ENCODE data around the gene ZNF195.
"Not testable (repeated sequence)": the region's sequence is repeated elsewhere in the genome, so short reads cannot be mapped to it uniquely, and the experiment has no call there.

ZNF195 gene

GRCh38 chr11:3338569-3339339 lies 40.2 kb downstream of the ZNF195 start:
- no peaks in the 10 kb centered on the region for H3K36me3 ChIP-seq (ENCODE audit: control insufficient read depth in 2 of 2, insufficient read depth in 2 of 2, low read length in 2 of 2)
- no peaks in the 10 kb centered on the region for H3K4me1 ChIP-seq (ENCODE audit: control insufficient read depth in 2 of 2, insufficient read depth in 2 of 2, low read length in 2 of 2)
- H3K9ac ChIP-seq (ENCODE audit: low read depth in 1 of 2, low read length in 2 of 2) = no peak overlapping the region
- no peak overlapping the region for H3K4me3 ChIP-seq (ENCODE audit: low read length in 2 of 2)
- no peaks in the 10 kb centered on the region for H3K9me3 ChIP-seq (ENCODE audit: control insufficient read depth in 2 of 2, low read length in 2 of 2)
- no peak overlapping the region for H3K27ac ChIP-seq (ENCODE audit: low read depth in 2 of 2, low read length in 2 of 2)
- H3K27me3 ChIP-seq (ENCODE audit: control insufficient read depth in 2 of 2, insufficient read depth in 2 of 2, low read length in 2 of 2) = peaks cover 0 to 11% of the 10 kb centered on the region in 2 donors

DNA sequence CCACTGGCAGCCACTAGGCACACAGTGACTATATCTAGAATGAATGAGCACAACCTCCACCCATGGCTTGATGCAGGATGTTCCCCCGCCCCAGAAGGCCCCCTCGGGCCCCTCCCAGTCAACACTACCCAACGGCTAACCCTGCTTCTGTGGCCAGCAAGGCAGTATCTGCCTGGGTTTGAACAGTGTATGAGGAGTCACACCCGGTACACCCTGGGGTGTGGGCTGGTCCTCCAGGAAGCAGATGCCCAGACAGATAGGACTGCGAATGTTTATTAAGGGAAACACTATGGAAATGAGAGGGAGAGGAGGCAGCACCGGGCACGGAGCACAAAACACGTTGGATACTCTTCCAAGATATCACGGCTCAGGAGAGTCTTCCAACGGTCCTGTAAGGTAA lies 42.5 kb downstream of the ZNF195 start:
- not testable (repeated sequence) for H3K27ac ChIP-seq (ENCODE audit: low read depth in 2 of 2, low read length in 2 of 2); H3K36me3 ChIP-seq (ENCODE audit: control insufficient read depth in 2 of 2, insufficient read depth in 2 of 2, low read length in 2 of 2); H3K9me3 ChIP-seq (ENCODE audit: control insufficient read depth in 2 of 2, low read length in 2 of 2); H3K27me3 ChIP-seq (ENCODE audit: control insufficient read depth in 2 of 2, insufficient read depth in 2 of 2, low read length in 2 of 2); H3K4me1 ChIP-seq (ENCODE audit: control insufficient read depth in 2 of 2, insufficient read depth in 2 of 2, low read length in 2 of 2); H3K4me3 ChIP-seq (ENCODE audit: low read length in 2 of 2); H3K9ac ChIP-seq (ENCODE audit: low read depth in 1 of 2, low read length in 2 of 2)

- not testable (repeated sequence) for H3K9me3 ChIP-seq (ENCODE audit: control insufficient read depth in 2 of 2, low read length in 2 of 2); H3K4me1 ChIP-seq (ENCODE audit: control insufficient read depth in 2 of 2, insufficient read depth in 2 of 2, low read length in 2 of 2); H3K27ac ChIP-seq (ENCODE audit: low read depth in 2 of 2, low read length in 2 of 2); H3K9ac ChIP-seq (ENCODE audit: low read depth in 1 of 2, low read length in 2 of 2); H3K36me3 ChIP-seq (ENCODE audit: control insufficient read depth in 2 of 2, insufficient read depth in 2 of 2, low read length in 2 of 2); H3K27me3 ChIP-seq (ENCODE audit: control insufficient read depth in 2 of 2, insufficient read depth in 2 of 2, low read length in 2 of 2); H3K4me3 ChIP-seq (ENCODE audit: low read length in 2 of 2)
Measured at GRCh38 chr11:3333157-3333556, 45.8 kb downstream of the ZNF195 start.

- not testable (repeated sequence) for H3K4me3 ChIP-seq (ENCODE audit: low read length in 2 of 2); H3K27ac ChIP-seq (ENCODE audit: low read depth in 2 of 2, low read length in 2 of 2); H3K36me3 ChIP-seq (ENCODE audit: control insufficient read depth in 2 of 2, insufficient read depth in 2 of 2, low read length in 2 of 2); H3K9me3 ChIP-seq (ENCODE audit: control insufficient read depth in 2 of 2, low read length in 2 of 2); H3K4me1 ChIP-seq (ENCODE audit: control insufficient read depth in 2 of 2, insufficient read depth in 2 of 2, low read length in 2 of 2); H3K27me3 ChIP-seq (ENCODE audit: control insufficient read depth in 2 of 2, insufficient read depth in 2 of 2, low read length in 2 of 2); H3K9ac ChIP-seq (ENCODE audit: low read depth in 1 of 2, low read length in 2 of 2)
Measured at GRCh38 chr11:3331078-3331477, 47.9 kb downstream of the ZNF195 start.

- H3K9me3 ChIP-seq (ENCODE audit: control insufficient read depth in 2 of 2, low read length in 2 of 2); H3K27ac ChIP-seq (ENCODE audit: low read depth in 2 of 2, low read length in 2 of 2); H3K4me1 ChIP-seq (ENCODE audit: control insufficient read depth in 2 of 2, insufficient read depth in 2 of 2, low read length in 2 of 2); H3K4me3 ChIP-seq (ENCODE audit: low read length in 2 of 2); H3K36me3 ChIP-seq (ENCODE audit: control insufficient read depth in 2 of 2, insufficient read depth in 2 of 2, low read length in 2 of 2); H3K9ac ChIP-seq (ENCODE audit: low read depth in 1 of 2, low read length in 2 of 2); H3K27me3 ChIP-seq (ENCODE audit: control insufficient read depth in 2 of 2, insufficient read depth in 2 of 2, low read length in 2 of 2): not testable (repeated sequence)
Measured at GRCh38 chr11:3330064-3330463, 48.9 kb downstream of the ZNF195 start.

- not testable (repeated sequence) for H3K27ac ChIP-seq (ENCODE audit: low read depth in 2 of 2, low read length in 2 of 2); H3K36me3 ChIP-seq (ENCODE audit: control insufficient read depth in 2 of 2, insufficient read depth in 2 of 2, low read length in 2 of 2); H3K4me1 ChIP-seq (ENCODE audit: control insufficient read depth in 2 of 2, insufficient read depth in 2 of 2, low read length in 2 of 2); H3K4me3 ChIP-seq (ENCODE audit: low read length in 2 of 2); H3K9me3 ChIP-seq (ENCODE audit: control insufficient read depth in 2 of 2, low read length in 2 of 2); H3K9ac ChIP-seq (ENCODE audit: low read depth in 1 of 2, low read length in 2 of 2); H3K27me3 ChIP-seq (ENCODE audit: control insufficient read depth in 2 of 2, insufficient read depth in 2 of 2, low read length in 2 of 2)
Measured at GRCh38 chr11:3328503-3328902, 50.4 kb downstream of the ZNF195 start.

DNA sequence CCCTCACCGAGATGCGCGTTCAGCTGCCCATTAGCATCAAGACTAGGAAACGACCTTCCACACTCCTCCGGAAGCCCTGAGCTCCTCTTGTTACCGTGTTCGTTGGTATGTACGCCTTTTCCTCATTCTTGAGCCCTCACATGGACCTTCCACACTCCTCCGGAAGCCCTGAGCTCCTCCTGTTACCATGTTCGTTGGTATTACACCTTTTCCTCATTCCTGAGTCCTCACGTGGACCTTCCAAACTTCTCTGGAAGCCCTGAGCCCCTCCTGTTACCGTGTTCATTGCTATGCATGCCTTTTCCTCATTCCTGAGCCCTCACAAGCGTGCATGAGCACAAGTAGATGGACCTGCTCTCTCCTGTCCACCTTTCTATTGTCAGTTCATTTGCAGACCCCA lies 52.5 kb downstream of the ZNF195 start:
- H3K4me3 ChIP-seq (ENCODE audit: low read length in 2 of 2); H3K27ac ChIP-seq (ENCODE audit: low read depth in 2 of 2, low read length in 2 of 2); H3K9me3 ChIP-seq (ENCODE audit: control insufficient read depth in 2 of 2, low read length in 2 of 2); H3K27me3 ChIP-seq (ENCODE audit: control insufficient read depth in 2 of 2, insufficient read depth in 2 of 2, low read length in 2 of 2); H3K36me3 ChIP-seq (ENCODE audit: control insufficient read depth in 2 of 2, insufficient read depth in 2 of 2, low read length in 2 of 2); H3K9ac ChIP-seq (ENCODE audit: low read depth in 1 of 2, low read length in 2 of 2); H3K4me1 ChIP-seq (ENCODE audit: control insufficient read depth in 2 of 2, insufficient read depth in 2 of 2, low read length in 2 of 2): not testable (repeated sequence)

- H3K4me1 ChIP-seq (ENCODE audit: control insufficient read depth in 2 of 2, insufficient read depth in 2 of 2, low read length in 2 of 2); H3K9ac ChIP-seq (ENCODE audit: low read depth in 1 of 2, low read length in 2 of 2); H3K36me3 ChIP-seq (ENCODE audit: control insufficient read depth in 2 of 2, insufficient read depth in 2 of 2, low read length in 2 of 2); H3K27me3 ChIP-seq (ENCODE audit: control insufficient read depth in 2 of 2, insufficient read depth in 2 of 2, low read length in 2 of 2); H3K27ac ChIP-seq (ENCODE audit: low read depth in 2 of 2, low read length in 2 of 2); H3K4me3 ChIP-seq (ENCODE audit: low read length in 2 of 2); H3K9me3 ChIP-seq (ENCODE audit: control insufficient read depth in 2 of 2, low read length in 2 of 2): not testable (repeated sequence)
Measured at GRCh38 chr11:3324724-3325123, 54.2 kb downstream of the ZNF195 start.

All from mucosa of rectum (tissue), 2 donors.